ENCODE measurements around the gene MYO1E.

The MYO1E gene

GRCh38 chr15:59276225-59277178, 96.2 kb downstream of the MYO1E start:
- peaks cover 100% of the 10 kb centered on the region for H3K79me2 ChIP-seq (ENCODE audit: insufficient read depth, low read length)
- H3K9me2 ChIP-seq (replicated peaks; ENCODE audit: insufficient read depth, low read length) = no peaks in the 10 kb centered on the region
- no peak overlapping the region for H3K4me2 ChIP-seq (ENCODE audit: low read depth, low read length, poor library complexity, severe bottlenecking)
- peaks cover 8% of the 10 kb centered on the region; the same call in 1 of the 2 replicates for H3K36me3 ChIP-seq (ENCODE audit: low read length)
- no peak overlapping the region for H3K27ac ChIP-seq (ENCODE audit: low read depth, low read length)
- TF ChIP-seq CTCF (IDR thresholded peaks at IDR 0.05; ENCODE audit: insufficient read depth, low read length, poor library complexity, severe bottlenecking) (no peak), EZH2phosphoT487 (conservative IDR thresholded peaks at IDR 0.05; ENCODE audit: low read length) (no peak)
- no peak overlapping the region for H3K4me3 ChIP-seq (ENCODE audit: insufficient read depth, low read length, poor library complexity, severe bottlenecking)
- no peaks in the 10 kb centered on the region for H3K9me3 ChIP-seq (ENCODE audit: insufficient read depth, low read length)
- no peak overlapping the region for H2AFZ ChIP-seq (ENCODE audit: low read depth, low read length, severe bottlenecking)
- no peaks in the 10 kb centered on the region for H3K27me3 ChIP-seq (ENCODE audit: low read length)
- peaks cover 68% of the 10 kb centered on the region for H4K20me1 ChIP-seq (ENCODE audit: low read depth, low read length)
- H3F3A ChIP-seq (ENCODE audit: insufficient read depth) = peaks cover 23% of the 10 kb centered on the region
- no peak overlapping the region for H3K9ac ChIP-seq (ENCODE audit: low read length)

- no peak overlapping the region for H2AFZ ChIP-seq (ENCODE audit: low read depth, low read length, severe bottlenecking)
- no peak overlapping the region for H3K4me2 ChIP-seq (ENCODE audit: low read depth, low read length, poor library complexity, severe bottlenecking)
- H3K36me3 ChIP-seq (ENCODE audit: low read length) = peaks cover 25% of the 10 kb centered on the region
- peaks cover 98% of the 10 kb centered on the region for H3K79me2 ChIP-seq (ENCODE audit: insufficient read depth, low read length)
- peaks cover 28% of the 10 kb centered on the region for H3F3A ChIP-seq (ENCODE audit: insufficient read depth)
- H3K27me3 ChIP-seq (ENCODE audit: low read length) = no peaks in the 10 kb centered on the region
- no peak overlapping the region for H3K4me3 ChIP-seq (ENCODE audit: insufficient read depth, low read length, poor library complexity, severe bottlenecking)
- no peaks in the 10 kb centered on the region for H3K9me2 ChIP-seq (replicated peaks; ENCODE audit: insufficient read depth, low read length)
- H3K27ac ChIP-seq (ENCODE audit: low read depth, low read length) = no peak overlapping the region
- TF ChIP-seq CTCF (IDR thresholded peaks at IDR 0.05; ENCODE audit: insufficient read depth, low read length, poor library complexity, severe bottlenecking) (no peak), EZH2phosphoT487 (conservative IDR thresholded peaks at IDR 0.05; ENCODE audit: low read length) (no peak)
- H3K9ac ChIP-seq (ENCODE audit: low read length) = no peak overlapping the region
- no peaks in the 10 kb centered on the region for H3K9me3 ChIP-seq (ENCODE audit: insufficient read depth, low read length)
- H4K20me1 ChIP-seq (ENCODE audit: low read depth, low read length) = peaks cover 67% of the 10 kb centered on the region
Measured at GRCh38 chr15:59274126-59274970, 98.3 kb downstream of the MYO1E start.

DNA sequence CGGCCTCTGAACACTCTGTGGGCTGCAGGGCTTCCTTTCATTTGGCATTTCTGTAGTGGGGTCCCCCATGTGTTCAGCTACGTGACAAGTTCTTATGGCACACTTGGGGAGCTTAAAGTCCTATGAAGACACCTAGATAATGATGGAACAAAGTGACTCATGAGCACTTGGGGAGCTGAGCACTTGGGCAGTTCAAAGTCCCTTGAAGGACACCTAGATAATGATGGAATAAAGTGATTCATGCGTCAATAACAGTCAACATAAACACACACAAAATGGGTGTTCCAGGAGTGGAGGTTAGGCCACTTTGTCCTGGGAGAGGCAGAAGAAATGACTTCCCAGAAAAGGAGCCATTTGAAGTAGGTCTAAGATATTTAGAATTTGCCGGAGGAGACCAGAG, 99.4 kb downstream of the MYO1E start:
- no peak for TF ChIP-seq EZH2phosphoT487 (conservative IDR thresholded peaks at IDR 0.05; ENCODE audit: low read length)
- no peak for TF ChIP-seq CTCF (IDR thresholded peaks at IDR 0.05; ENCODE audit: insufficient read depth, low read length, poor library complexity, severe bottlenecking)
- Histone ChIP-seq H3K9ac (ENCODE audit: low read length) (no peak overlapping the region), H3K79me2 (ENCODE audit: insufficient read depth, low read length) (peaks cover 92% of the 10 kb centered on the region), H3K4me2 (ENCODE audit: low read depth, low read length, poor library complexity, severe bottlenecking) (no peak overlapping the region), H3K9me2 (replicated peaks; ENCODE audit: insufficient read depth, low read length) (no peaks in the 10 kb centered on the region), H2AFZ (ENCODE audit: low read depth, low read length, severe bottlenecking) (no peak overlapping the region), H3K36me3 (ENCODE audit: low read length) (peaks cover 35% of the 10 kb centered on the region), H4K20me1 (ENCODE audit: low read depth, low read length) (peaks cover 60% of the 10 kb centered on the region), H3K27ac (ENCODE audit: low read depth, low read length) (no peak overlapping the region), H3K4me3 (ENCODE audit: insufficient read depth, low read length, poor library complexity, severe bottlenecking) (no peak overlapping the region), H3K9me3 (ENCODE audit: insufficient read depth, low read length) (no peaks in the 10 kb centered on the region), H3K27me3 (ENCODE audit: low read length) (no peaks in the 10 kb centered on the region), H3F3A (ENCODE audit: insufficient read depth) (peaks cover 39% of the 10 kb centered on the region)
